ENCODE results near the gene ANKRD12.

Gene ANKRD12

GRCh38 chr18:9175115-9175514 is 38.5 kb downstream of the ANKRD12 start:
- H3K9me3 ChIP-seq (ENCODE audit: low read length): 0 out of 2 replicates have a peak, but pooled peaks cover 3% of the 10 kb centered on the region
- H3K4me2 ChIP-seq (ENCODE audit: low read length): no peak overlapping the region
- H3K79me2 ChIP-seq (ENCODE audit: insufficient read depth, low read length): peaks cover 77% of the 10 kb centered on the region
- H3F3A ChIP-seq (ENCODE audit: insufficient read depth, low read length): no peaks in the 10 kb centered on the region
- H4K20me1 ChIP-seq (ENCODE audit: insufficient read depth, low read length): no peaks in the 10 kb centered on the region
- H3K27ac ChIP-seq (ENCODE audit: low read depth, low read length, poor library complexity, severe bottlenecking): no peak overlapping the region
- TF ChIP-seq EZH2 (IDR thresholded peaks at IDR 0.05; ENCODE audit: borderline replicate concordance, low read length) (no peak), CTCF (IDR thresholded peaks at IDR 0.05; ENCODE audit: low read length) (no peak)
- H3K36me3 ChIP-seq (ENCODE audit: insufficient read depth, low read length): peaks cover 3% of the 10 kb centered on the region; the same call in 1 of the 2 replicates
- H3K27me3 ChIP-seq (ENCODE audit: insufficient read depth, low read length): no peaks in the 10 kb centered on the region
- peaks cover 1% of the 10 kb centered on the region for H3K4me1 ChIP-seq (ENCODE audit: insufficient read depth, low read length, severe bottlenecking)
- no peaks in the 10 kb centered on the region for H3K9me2 ChIP-seq (ENCODE audit: low read depth, low read length)
- no peak overlapping the region for H2AFZ ChIP-seq (ENCODE audit: low read length)
- H3K4me3 ChIP-seq (ENCODE audit: low read depth, low read length, poor library complexity, severe bottlenecking): no peak overlapping the region
- no peak overlapping the region for H3K9ac ChIP-seq (ENCODE audit: low read length)

GRCh38 chr18:9177031-9177430 is 40.5 kb downstream of the ANKRD12 start:
- no peaks in the 10 kb centered on the region for H3F3A ChIP-seq (ENCODE audit: insufficient read depth, low read length)
- peaks cover 9% of the 10 kb centered on the region for H3K36me3 ChIP-seq (ENCODE audit: insufficient read depth, low read length)
- peaks cover 14% of the 10 kb centered on the region for H3K4me1 ChIP-seq (ENCODE audit: insufficient read depth, low read length, severe bottlenecking)
- H3K4me2 ChIP-seq (ENCODE audit: low read length): no peak overlapping the region
- H3K4me3 ChIP-seq (ENCODE audit: low read depth, low read length, poor library complexity, severe bottlenecking): no peak overlapping the region
- H3K79me2 ChIP-seq (ENCODE audit: insufficient read depth, low read length): peaks cover 89% of the 10 kb centered on the region
- no peak overlapping the region for H3K27ac ChIP-seq (ENCODE audit: low read depth, low read length, poor library complexity, severe bottlenecking)
- H3K9ac ChIP-seq (ENCODE audit: low read length): no peak overlapping the region
- H3K9me2 ChIP-seq (ENCODE audit: low read depth, low read length): no peaks in the 10 kb centered on the region
- H4K20me1 ChIP-seq (ENCODE audit: insufficient read depth, low read length): peaks cover 2% of the 10 kb centered on the region; the same call in 1 of the 2 replicates
- TF ChIP-seq EZH2 (IDR thresholded peaks at IDR 0.05; ENCODE audit: borderline replicate concordance, low read length): no peak
- TF ChIP-seq CTCF (IDR thresholded peaks at IDR 0.05; ENCODE audit: low read length): no peak
- no peaks in the 10 kb centered on the region for H3K27me3 ChIP-seq (ENCODE audit: insufficient read depth, low read length)
- 0 out of 2 replicates have a peak, but pooled peaks cover 3% of the 10 kb centered on the region for H3K9me3 ChIP-seq (ENCODE audit: low read length)
- no peak overlapping the region for H2AFZ ChIP-seq (ENCODE audit: low read length)

GRCh38 chr18:9177466-9177865 is 40.9 kb downstream of the ANKRD12 start:
- peaks cover 14% of the 10 kb centered on the region for H3K4me1 ChIP-seq (ENCODE audit: insufficient read depth, low read length, severe bottlenecking)
- no peaks in the 10 kb centered on the region for H3K9me2 ChIP-seq (ENCODE audit: low read depth, low read length)
- H3K9me3 ChIP-seq (ENCODE audit: low read length): 0 out of 2 replicates have a peak, but pooled peaks cover 3% of the 10 kb centered on the region
- peaks cover 13% of the 10 kb centered on the region for H3K36me3 ChIP-seq (ENCODE audit: insufficient read depth, low read length)
- H3K79me2 ChIP-seq (ENCODE audit: insufficient read depth, low read length): peaks cover 85% of the 10 kb centered on the region
- H3K9ac ChIP-seq (ENCODE audit: low read length): no peak overlapping the region
- no peak overlapping the region for H3K4me2 ChIP-seq (ENCODE audit: low read length)
- H3F3A ChIP-seq (ENCODE audit: insufficient read depth, low read length): no peaks in the 10 kb centered on the region
- H3K27ac ChIP-seq (ENCODE audit: low read depth, low read length, poor library complexity, severe bottlenecking): no peak overlapping the region
- no peak overlapping the region for H3K4me3 ChIP-seq (ENCODE audit: low read depth, low read length, poor library complexity, severe bottlenecking)
- peaks cover 2% of the 10 kb centered on the region; the same call in 1 of the 2 replicates for H4K20me1 ChIP-seq (ENCODE audit: insufficient read depth, low read length)
- TF ChIP-seq EZH2 (IDR thresholded peaks at IDR 0.05; ENCODE audit: borderline replicate concordance, low read length) (no peak), CTCF (IDR thresholded peaks at IDR 0.05; ENCODE audit: low read length) (no peak)
- H2AFZ ChIP-seq (ENCODE audit: low read length): no peak overlapping the region
- H3K27me3 ChIP-seq (ENCODE audit: insufficient read depth, low read length): no peaks in the 10 kb centered on the region

All from OCI-LY1 (cell line).